Measurements from ENCODE around the gene BHLHE23.

BHLHE23 gene

DNA sequence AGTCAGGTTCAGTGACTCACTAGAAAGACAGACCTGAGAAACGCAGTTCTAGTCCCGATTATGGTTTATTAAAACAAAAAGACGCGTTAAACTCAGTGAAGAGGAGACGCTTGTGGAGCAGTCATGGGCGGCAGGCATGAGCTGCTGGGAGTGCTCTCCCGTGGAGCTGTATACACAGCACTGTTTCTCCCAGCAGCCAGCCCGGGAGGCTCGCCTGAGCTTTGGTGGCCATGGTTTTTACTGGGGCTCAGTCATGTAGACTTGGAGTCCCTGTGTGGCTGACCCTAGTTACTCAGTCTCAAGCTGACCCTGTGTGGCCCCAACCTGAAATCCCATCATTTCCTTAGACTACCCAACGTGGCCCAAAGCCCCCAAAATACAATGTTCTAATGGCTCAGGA lies 41.2 kb upstream of the BHLHE23 start:
- no peak overlapping the region for H3K4me3 ChIP-seq (ENCODE audit: low read depth, low read length)
- no peak for DNase-seq (ENCODE audit: low read depth)
- TF ChIP-seq, protein P1, sequence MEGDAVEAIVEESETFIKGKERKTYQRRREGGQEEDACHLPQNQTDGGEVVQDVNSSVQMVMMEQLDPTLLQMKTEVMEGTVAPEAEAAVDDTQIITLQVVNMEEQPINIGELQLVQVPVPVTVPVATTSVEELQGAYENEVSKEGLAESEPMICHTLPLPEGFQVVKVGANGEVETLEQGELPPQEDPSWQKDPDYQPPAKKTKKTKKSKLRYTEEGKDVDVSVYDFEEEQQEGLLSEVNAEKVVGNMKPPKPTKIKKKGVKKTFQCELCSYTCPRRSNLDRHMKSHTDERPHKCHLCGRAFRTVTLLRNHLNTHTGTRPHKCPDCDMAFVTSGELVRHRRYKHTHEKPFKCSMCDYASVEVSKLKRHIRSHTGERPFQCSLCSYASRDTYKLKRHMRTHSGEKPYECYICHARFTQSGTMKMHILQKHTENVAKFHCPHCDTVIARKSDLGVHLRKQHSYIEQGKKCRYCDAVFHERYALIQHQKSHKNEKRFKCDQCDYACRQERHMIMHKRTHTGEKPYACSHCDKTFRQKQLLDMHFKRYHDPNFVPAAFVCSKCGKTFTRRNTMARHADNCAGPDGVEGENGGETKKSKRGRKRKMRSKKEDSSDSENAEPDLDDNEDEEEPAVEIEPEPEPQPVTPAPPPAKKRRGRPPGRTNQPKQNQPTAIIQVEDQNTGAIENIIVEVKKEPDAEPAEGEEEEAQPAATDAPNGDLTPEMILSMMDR (IDR thresholded peaks at IDR 0.05; ENCODE audit: low read depth, low read length, missing control alignments), result no peak

DNA sequence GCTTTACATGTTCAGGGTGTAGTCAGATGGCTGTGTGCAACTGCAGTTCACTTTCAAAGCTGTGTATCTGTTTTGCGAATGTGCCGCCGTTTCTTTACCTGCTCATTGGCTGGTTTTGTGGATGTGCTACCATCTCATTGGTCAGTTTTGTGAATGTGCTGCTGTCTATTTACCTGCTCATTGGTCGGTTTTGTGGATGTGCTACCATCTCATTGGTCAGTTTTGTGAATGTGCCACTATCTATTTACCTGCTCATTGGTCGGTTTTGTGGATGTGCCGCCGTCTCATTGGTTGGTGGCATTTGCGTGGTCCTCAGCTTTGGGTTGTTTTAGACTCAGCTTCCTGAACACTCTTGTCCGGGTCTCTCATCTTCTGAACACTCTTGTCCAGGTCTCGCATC lies 40.5 kb upstream of the BHLHE23 start:
- no peak overlapping the region for H3K4me3 ChIP-seq (ENCODE audit: low read depth, low read length)
- DNase-seq (ENCODE audit: low read depth), result no peak
- TF ChIP-seq, protein P1 (IDR thresholded peaks at IDR 0.05; ENCODE audit: low read depth, low read length, missing control alignments), result no peak

DNA sequence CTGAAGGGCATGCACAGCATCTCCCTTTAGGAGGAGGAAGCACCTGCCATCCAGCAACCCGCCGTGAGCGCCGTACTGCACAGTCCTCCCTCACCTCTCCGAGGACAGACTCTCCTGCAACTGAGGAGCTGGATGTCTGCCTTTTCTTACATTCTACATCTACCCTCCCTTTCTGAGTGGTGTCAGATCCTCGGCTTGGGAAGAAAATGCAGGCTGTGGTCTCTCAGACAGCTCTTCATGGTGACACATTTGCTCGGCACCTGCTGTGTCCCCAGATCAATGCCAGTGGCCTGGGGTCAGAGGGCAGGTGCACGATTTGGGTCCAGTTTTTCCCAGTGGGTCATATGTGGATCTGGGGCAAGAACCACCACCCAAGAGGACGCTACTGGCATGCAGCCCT lies 40.1 kb upstream of the BHLHE23 start:
- TF ChIP-seq, protein P1 (IDR thresholded peaks at IDR 0.05; ENCODE audit: low read depth, low read length, missing control alignments), result no peak
- H3K4me3 ChIP-seq (ENCODE audit: low read depth, low read length), result no peak overlapping the region
- no peak for DNase-seq (ENCODE audit: low read depth)

DNA sequence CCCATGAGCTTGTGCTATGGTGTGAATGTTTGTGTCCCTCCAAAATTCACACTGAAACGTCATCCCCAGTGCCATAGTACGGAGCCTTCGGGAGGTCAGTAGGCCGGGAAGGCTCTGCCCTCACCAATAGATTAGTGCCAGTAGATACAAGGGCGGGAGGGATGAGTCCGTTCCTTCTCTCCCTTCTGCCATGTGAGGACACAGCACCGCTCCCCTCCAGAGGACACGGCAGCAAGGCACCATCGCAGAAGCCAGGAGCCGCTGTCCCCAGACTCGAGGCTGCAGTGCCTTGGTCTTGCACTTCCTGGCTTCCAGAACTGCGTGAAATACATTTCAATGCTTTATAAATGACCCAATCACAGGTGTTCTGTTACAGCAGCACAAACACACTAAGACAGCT lies 39.2 kb upstream of the BHLHE23 start:
- no peak for DNase-seq (ENCODE audit: low read depth)
- no peak overlapping the region for H3K4me3 ChIP-seq (ENCODE audit: low read depth, low read length)
- TF ChIP-seq, protein P1 (IDR thresholded peaks at IDR 0.05; ENCODE audit: low read depth, low read length, missing control alignments), result no peak

DNA sequence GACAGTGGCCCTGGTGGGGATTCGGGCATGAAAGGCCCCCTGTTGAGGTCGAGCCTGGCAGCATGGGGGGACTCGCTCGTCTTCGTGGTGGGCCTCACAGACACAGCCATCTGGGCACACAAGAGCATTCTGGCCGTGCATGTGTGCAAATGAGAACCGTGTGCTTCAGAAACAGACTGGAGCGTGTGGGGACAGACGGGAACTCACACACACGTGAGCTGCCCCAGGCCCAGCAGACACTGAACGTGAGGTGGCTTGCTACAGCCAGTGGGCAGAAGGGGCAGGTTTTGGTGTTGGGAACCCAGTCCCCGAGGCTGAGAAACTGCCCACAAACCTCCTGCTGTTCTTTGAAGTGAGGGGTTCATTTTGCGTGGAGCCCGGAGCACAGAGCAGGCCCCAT lies 38.6 kb upstream of the BHLHE23 start:
- no peak for DNase-seq (ENCODE audit: low read depth)
- no peak overlapping the region for H3K4me3 ChIP-seq (ENCODE audit: low read depth, low read length)
- TF ChIP-seq, protein P1 (IDR thresholded peaks at IDR 0.05; ENCODE audit: low read depth, low read length, missing control alignments), result no peak

DNA sequence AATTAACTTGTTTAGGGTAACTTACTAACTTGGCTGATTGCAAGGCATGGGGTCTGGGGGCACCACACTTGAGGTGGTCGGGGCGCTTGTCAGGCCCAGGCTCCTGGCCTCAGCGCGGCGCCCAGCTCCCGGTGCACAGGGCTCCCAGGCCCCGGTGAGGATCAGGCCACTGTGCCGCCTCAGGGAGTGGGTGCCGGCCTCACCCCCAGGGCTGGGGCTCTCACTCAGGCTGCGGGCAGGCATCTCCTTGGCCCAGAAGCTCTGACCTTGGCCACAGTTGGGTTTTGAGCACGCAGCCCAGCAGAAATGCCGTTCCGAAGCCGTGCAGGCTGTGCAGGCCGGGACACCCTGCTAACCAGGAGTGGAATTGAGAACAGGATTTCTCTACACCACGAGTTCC lies 37.8 kb upstream of the BHLHE23 start:
- no peak for DNase-seq (ENCODE audit: low read depth)
- H3K4me3 ChIP-seq (ENCODE audit: low read depth, low read length), result no peak overlapping the region
- TF ChIP-seq, protein P1 (IDR thresholded peaks at IDR 0.05; ENCODE audit: low read depth, low read length, missing control alignments), result no peak

DNA sequence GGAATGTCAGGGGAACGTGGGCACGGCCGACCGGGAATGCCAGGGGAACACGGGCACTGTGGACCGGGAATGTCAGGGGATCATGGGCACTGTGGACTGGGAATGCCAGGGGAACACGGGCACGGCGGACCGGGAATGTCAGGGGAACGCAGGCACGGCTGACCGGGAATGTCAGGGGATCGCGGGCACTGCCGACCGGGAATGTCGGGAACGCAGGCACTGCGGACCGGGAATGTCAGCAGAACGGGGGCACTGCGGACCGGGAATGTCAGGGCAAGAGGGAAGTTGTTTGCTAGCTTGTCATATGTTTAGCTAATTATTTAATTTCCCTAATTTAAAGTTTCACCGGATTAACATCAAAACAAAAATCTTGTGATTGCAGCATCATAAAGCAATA lies 37.4 kb upstream of the BHLHE23 start:
- H3K4me3 ChIP-seq (ENCODE audit: low read depth, low read length), result no peak overlapping the region
- DNase-seq (ENCODE audit: low read depth), result no peak
- TF ChIP-seq, protein P1 (IDR thresholded peaks at IDR 0.05; ENCODE audit: low read depth, low read length, missing control alignments), result no peak
